ENCODE results near the gene LRP11. TPM values are rescaled to one million over a fixed set of nuclear protein-coding genes. Genes with fewer than 3 reads are reported as not detected.

Gene LRP11
- total RNA-seq, 1 experiment from 2014 or later: 14.8 TPM

- Mint-ChIP-seq H3K27ac (peak overlapping the region in 1 of 3 experiments; percentile 63; a peak in 1 of 7 replicates), H3K27me3 (ENCODE audit: low read depth) (peaks cover 27% of the 10 kb centered on the region), H3K4me1 (peaks cover 0 to 7% of the 10 kb centered on the region in 2 experiments; a peak in 1 of 4 replicates), H3K4me3 (no peak overlapping the region), H3K36me3 (ENCODE audit: insufficient read depth in 1 of 3, low read depth in 3 of 3) (peaks cover 5 to 7% (median 5%) of the 10 kb centered on the region in 3 experiments; a peak in 5 of 7 replicates), H3K9me3 (peaks cover 31 to 40% of the 10 kb centered on the region in 2 experiments)
- no peak overlapping the region for H2BK20ac ChIP-seq (ENCODE audit: low read depth, low read length, poor library complexity, severe bottlenecking)
- H3K4me2 ChIP-seq (ENCODE audit: insufficient read depth, insufficient read length, low read length): no peak overlapping the region
- no peak overlapping the region for H2BK15ac ChIP-seq (ENCODE audit: low read depth, low read length)
- no peak overlapping the region for H2BK120ac ChIP-seq (ENCODE audit: low read depth, low read length, poor library complexity, severe bottlenecking)
- H3K23ac ChIP-seq (ENCODE audit: insufficient read length, low read depth, low read length): no peak overlapping the region
- H3K79me2 ChIP-seq (ENCODE audit: insufficient read depth, low read length): no peaks in the 10 kb centered on the region
- no peak overlapping the region for H3K18ac ChIP-seq (ENCODE audit: insufficient read length, low read depth, low read length)
- no peak overlapping the region for H4K8ac ChIP-seq (replicated peaks; ENCODE audit: insufficient read length, low read depth, low read length)
- H3K9me3 ChIP-seq (ENCODE audit: control insufficient read depth, low read depth, low read length): no peaks in the 10 kb centered on the region
- no peak overlapping the region for H2BK5ac ChIP-seq (ENCODE audit: insufficient read length, low read length)
- TF ChIP-seq CTCF (conservative IDR thresholded peaks at IDR 0.05): no peak
- no peak overlapping the region for H3T11ph ChIP-seq (ENCODE audit: low read length)
- no peaks in the 10 kb centered on the region for H3K79me1 ChIP-seq (ENCODE audit: insufficient read depth, low read depth, low read length, poor library complexity, severe bottlenecking)
- H2BK12ac ChIP-seq (ENCODE audit: insufficient read length, low read depth, low read length): no peak overlapping the region
- no peak overlapping the region for H3K4ac ChIP-seq (ENCODE audit: low read depth, low read length)
- H4K91ac ChIP-seq (ENCODE audit: insufficient read length, low read depth, low read length): no peak overlapping the region
- H3K14ac ChIP-seq (ENCODE audit: insufficient read depth, low read length): no peak overlapping the region
- H3K23me2 ChIP-seq (ENCODE audit: insufficient read length, low read depth, low read length, poor library complexity, severe bottlenecking): no peaks in the 10 kb centered on the region
- H4K5ac ChIP-seq (ENCODE audit: insufficient read length, low read depth, low read length): no peak overlapping the region
- WGBS (ENCODE audit: extremely low coverage, insufficient read length, low lambda C conversion rate): no CpG with 5 or more reads among the region's 4 CpGs
- no peaks in the 10 kb centered on the region for H3K4me1 ChIP-seq (ENCODE audit: insufficient read depth, low read length)
- no peak overlapping the region for H3K27ac ChIP-seq (ENCODE audit: insufficient read length, low read depth, low read length)
- no peak overlapping the region for H2AK5ac ChIP-seq (ENCODE audit: insufficient read length, low read length)
- H3K56ac ChIP-seq (ENCODE audit: insufficient read length, low read depth, low read length): no peak overlapping the region
- no peaks in the 10 kb centered on the region for H4K20me1 ChIP-seq (ENCODE audit: control insufficient read depth, insufficient read depth, insufficient read length)
- no peak for DNase-seq
- no peaks in the 10 kb centered on the region for H3K27me3 ChIP-seq (ENCODE audit: insufficient read depth, low read length)
- H3K9ac ChIP-seq (ENCODE audit: extremely low read depth, insufficient read length, low read length): no peak overlapping the region
- no peak overlapping the region for H2AFZ ChIP-seq (ENCODE audit: low read length)
These were observed 42.2 kb upstream of the LRP11 start for GRCh38 chr6:149906405-149906804.

All from H9 (cell line).